Activated CD4-positive, alpha-beta memory T cell treated with anti-CD3 and anti-CD28 coated beads, Interleukin-2, amount 10 ng/mL, durations not matched to agents 7 days and 5 days (primary cell): ENCODE data around the gene P2RY10. TPM values are rescaled to one million over a fixed set of nuclear protein-coding genes. Genes with fewer than 3 reads are reported as not detected.
"Not testable (repeated sequence)": the region's sequence is repeated elsewhere in the genome, so short reads cannot be mapped to it uniquely, and the experiment has no call there.

Experiments used
- CTCF ChIA-PET: fragments of 350-600 bp; sonication (Branson Sonifier 250); formaldehyde crosslinking; loops from one replicate; lab custom pipeline; 2021; ENCODE audit warnings: antibody characterized with exemption, inconsistent platforms; lab: Charles Lee
- POLR2A ChIA-PET: fragments of 350-600 bp; sonication (Branson Sonifier 250); formaldehyde crosslinking; loops from one replicate; lab custom pipeline; 2021; ENCODE audit warnings: antibody characterized with exemption; lab: Charles Lee
- DNase-seq: peaks from one replicate; pipeline ENCODE4 v3.0.0-alpha.2; 2020
- H3K27ac Mint-ChIP-seq: one replicate; pipeline ENCODE4 v1.8.0; 2021; ENCODE audit warnings: mild to moderate bottlenecking, mixed read lengths
- H3K27me3 Mint-ChIP-seq: one replicate; pipeline ENCODE4 v1.8.0; 2021; ENCODE audit warnings: mixed read lengths
- H3K36me3 Mint-ChIP-seq: one replicate; pipeline ENCODE4 v1.8.0; 2021; ENCODE audit warnings: low read depth, mixed read lengths
- H3K4me1 Mint-ChIP-seq: one replicate; pipeline ENCODE4 v1.8.0; 2021; ENCODE audit warnings: mixed read lengths
- H3K4me3 Mint-ChIP-seq: one replicate; pipeline ENCODE4 v1.8.0; 2021; ENCODE audit warnings: mild to moderate bottlenecking, mixed read lengths
- H3K9me3 Mint-ChIP-seq: one replicate; pipeline ENCODE4 v1.8.0; 2021; ENCODE audit warnings: mixed read lengths
- total RNA-seq, 2 experiments: library from RNA; stranded (reverse); gene quantifications; one replicate each; pipeline ENCODE4 v1.2.3, GENCODE V29; 2021

P2RY10 gene
- total RNA-seq, 2 experiments from 2014 or later: 86.8 to 89.1 TPM

DNA sequence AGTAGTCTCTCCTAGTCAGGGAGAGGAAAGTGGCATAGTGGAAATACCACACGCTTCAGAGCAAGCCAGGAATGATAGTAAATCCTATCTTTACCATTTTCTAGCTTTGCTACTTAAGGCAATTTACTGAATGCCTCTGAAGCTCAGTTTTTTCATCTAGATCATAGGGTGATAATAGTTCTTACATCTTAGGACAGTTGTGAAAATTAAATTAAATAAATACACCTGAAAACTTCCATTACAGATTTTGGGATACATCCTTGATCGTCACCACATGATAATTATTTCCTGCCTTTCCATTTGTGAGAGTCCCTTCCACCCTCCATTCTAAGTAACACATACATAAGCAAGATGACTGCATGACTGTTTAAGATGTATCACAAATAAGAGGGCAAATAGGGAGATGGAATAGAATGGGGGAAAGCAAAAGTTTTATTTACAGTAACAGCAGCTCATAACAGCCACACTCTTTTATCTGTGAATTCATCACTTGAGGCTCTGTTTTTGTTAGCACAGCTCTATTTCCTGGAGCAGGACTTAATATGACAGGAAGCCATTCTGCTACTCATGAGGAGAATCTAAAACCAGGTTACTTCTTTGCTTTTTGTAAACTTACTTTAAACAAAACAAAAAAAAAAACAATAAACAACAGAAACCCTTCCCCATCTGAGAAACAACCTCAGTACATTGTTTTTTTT is 13.4 kb downstream of the P2RY10 start:
- peaks cover 84% of the 10 kb centered on the region for H3K36me3 Mint-ChIP-seq

DNA sequence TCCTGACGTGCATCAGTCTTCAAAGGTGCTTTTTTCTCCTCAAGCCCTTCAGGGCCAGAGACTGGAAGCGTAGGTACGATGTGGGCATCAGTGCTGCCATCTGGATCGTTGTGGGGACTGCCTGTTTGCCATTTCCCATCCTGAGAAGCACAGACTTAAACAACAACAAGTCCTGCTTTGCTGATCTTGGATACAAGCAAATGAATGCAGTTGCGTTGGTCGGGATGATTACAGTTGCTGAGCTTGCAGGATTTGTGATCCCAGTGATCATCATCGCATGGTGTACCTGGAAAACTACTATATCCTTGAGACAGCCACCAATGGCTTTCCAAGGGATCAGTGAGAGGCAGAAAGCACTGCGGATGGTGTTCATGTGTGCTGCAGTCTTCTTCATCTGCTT is 15.7 kb downstream of the P2RY10 start:
- Mint-ChIP-seq H3K4me3 (no peak overlapping the region), H3K27ac (no peak overlapping the region), H3K27me3 (no peaks in the 10 kb centered on the region), H3K4me1 (peaks cover 59% of the 10 kb centered on the region), H3K9me3 (peaks cover 7% of the 10 kb centered on the region), H3K36me3 (peaks cover 75% of the 10 kb centered on the region)
- ChIA-PET POLR2A (no interaction called here), CTCF (no interaction called here)
- no peak for DNase-seq

More for the DNA sequence above, 13.4 kb downstream of the P2RY10 start:
- DNase-seq: no peak
- Mint-ChIP-seq H3K27me3 (no peaks in the 10 kb centered on the region), H3K9me3 (peaks cover 7% of the 10 kb centered on the region), H3K27ac (peak overlapping the region; percentile 56), H3K4me1 (peaks cover 71% of the 10 kb centered on the region), H3K4me3 (no peak overlapping the region)
- ChIA-PET CTCF (interaction anchor here (0.6 kb wide), 2 partner anchors 50 to 119 kb away, joined by 3 read pairs; no protein-coding TSS in a partner anchor), POLR2A (interaction anchor here (1.2 to 2.2 kb wide), 3 partner anchors 8 to 13 kb away, joined by 3 to 10 read pairs (median 5); partner anchors contain the start of gene P2RY10)

DNA sequence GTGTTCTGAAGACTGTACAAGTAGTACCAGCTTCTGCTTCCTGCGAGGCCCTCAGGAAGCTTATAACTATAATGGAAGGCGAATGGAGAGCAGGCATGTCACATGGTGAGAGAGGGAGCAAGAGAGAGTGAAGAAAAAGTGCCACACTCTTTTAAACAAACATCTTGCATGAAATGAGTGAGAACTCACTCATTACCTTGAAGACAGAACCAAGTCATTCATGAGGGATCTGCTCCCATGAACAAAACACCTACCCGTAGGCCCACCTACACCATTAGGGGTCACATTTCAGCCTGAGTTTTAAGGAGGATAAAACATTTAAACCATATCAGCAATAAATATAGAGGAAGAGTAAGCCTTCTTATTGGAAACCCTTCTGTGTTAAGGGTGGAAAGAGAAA is 19.4 kb downstream of the P2RY10 start:
- H3K9me3 Mint-ChIP-seq: peaks cover 11% of the 10 kb centered on the region
- peaks cover 26% of the 10 kb centered on the region for H3K4me1 Mint-ChIP-seq
- ChIA-PET POLR2A (interaction anchor here (1.6 kb wide), 1 partner anchor 14 kb away, joined by 6 read pairs; no protein-coding TSS in a partner anchor), CTCF (no interaction called here)
- DNase-seq: no peak
- no peak overlapping the region for H3K27ac Mint-ChIP-seq
- H3K4me3 Mint-ChIP-seq: no peak overlapping the region
- peaks cover 49% of the 10 kb centered on the region for H3K36me3 Mint-ChIP-seq
- H3K27me3 Mint-ChIP-seq: no peaks in the 10 kb centered on the region

DNA sequence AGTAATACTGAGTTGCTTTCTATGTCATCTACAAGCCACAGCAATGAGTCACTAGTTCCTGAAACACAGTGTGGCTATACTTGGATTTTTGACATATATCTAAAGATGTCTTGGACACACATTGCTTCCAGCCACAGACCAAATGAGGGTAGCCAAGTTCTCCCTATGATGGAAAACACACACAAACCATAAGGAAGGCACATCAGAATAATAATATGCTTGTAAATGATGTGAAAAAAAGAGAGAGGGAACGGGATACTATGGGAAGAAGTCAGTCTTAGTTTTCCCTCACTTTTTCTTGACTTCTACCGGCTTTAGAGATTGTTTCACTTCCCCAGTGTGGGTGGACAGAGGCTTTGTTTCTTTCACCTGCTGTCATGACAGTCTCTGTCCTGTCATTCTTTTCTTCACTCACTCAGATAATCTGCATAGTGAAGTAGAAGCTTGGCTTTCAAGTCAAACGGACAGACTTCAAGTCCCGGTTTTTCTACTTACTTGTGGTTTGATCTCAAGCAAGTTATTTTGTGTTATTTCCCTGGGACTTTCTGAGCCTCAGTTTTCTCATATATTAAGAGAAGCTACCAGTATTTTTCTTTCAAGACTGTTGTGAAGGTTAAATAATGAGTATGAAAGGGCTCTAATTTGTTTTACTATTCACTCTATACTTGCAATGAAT is 34.7 kb downstream of the P2RY10 start:
- ChIA-PET POLR2A (no interaction called here), CTCF (no interaction called here)
- Mint-ChIP-seq H3K36me3 (peaks cover 4% of the 10 kb centered on the region), H3K9me3 (peaks cover 5% of the 10 kb centered on the region), H3K4me3 (peak overlapping the region; percentile 30), H3K27me3 (no peaks in the 10 kb centered on the region), H3K4me1 (peaks cover 13% of the 10 kb centered on the region), H3K27ac (peak overlapping the region; percentile 56)
- DNase-seq: no peak

DNA sequence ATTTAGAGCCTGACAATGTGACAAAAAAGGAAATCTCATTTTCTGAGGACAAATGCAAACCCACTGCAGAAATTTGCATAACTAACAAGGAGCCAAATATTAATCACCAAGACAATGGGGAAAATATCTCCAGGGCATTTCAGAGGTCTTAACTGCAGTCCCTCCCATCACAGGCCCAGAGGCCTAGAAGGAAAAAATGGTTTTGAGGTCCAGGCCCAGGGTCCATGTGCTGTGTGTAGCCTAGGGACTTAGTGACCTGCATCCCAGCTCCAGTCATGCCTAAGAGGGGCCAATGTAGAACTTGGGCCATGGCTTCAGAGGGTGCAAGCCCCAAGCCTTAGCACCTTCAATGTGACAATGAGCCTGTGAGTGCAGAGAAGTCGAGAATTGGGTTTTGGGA is 44.2 kb downstream of the P2RY10 start:
- Mint-ChIP-seq H3K27ac (no peak overlapping the region), H3K36me3 (peaks cover 4% of the 10 kb centered on the region), H3K27me3 (no peaks in the 10 kb centered on the region), H3K9me3 (peaks cover 11% of the 10 kb centered on the region), H3K4me1 (no peaks in the 10 kb centered on the region), H3K4me3 (no peak overlapping the region)
- DNase-seq: no peak
- POLR2A ChIA-PET: no interaction called here
- CTCF ChIA-PET: no interaction called here

DNA sequence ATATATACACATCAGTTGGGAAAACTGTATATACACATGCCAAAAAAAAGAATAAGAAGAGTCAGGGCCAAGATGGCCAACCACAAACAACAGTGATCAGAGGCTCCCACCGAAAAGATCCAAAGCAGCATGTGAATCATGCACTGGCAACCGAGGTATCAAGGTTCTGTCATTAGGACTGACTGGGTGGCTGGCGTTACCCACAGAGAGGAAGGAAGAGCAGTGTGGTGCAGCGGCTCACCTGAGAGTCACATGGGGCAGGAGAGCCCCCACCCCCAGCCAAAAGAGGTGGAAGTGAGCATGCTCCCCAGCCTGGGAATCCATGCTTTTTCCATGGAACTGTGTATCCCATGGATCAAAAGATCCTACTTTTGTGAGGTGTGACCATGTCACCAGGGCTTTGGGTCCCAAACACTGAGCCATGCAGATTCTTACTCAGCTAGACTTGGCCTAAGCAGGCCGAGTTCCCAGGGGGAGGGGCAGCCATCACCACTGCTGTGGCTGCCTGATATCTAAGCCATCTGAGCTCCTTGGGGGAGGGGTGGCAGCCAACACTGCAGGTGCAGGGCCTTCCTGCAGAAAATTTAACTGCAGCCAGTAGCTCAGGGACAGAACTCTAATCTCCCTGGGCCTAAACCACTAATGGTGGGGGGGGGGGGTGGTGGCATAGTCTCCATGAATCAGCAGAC is 52.8 kb downstream of the P2RY10 start:
- no peaks in the 10 kb centered on the region for H3K27me3 Mint-ChIP-seq
- H3K4me1 Mint-ChIP-seq: peaks cover 6% of the 10 kb centered on the region

DNA sequence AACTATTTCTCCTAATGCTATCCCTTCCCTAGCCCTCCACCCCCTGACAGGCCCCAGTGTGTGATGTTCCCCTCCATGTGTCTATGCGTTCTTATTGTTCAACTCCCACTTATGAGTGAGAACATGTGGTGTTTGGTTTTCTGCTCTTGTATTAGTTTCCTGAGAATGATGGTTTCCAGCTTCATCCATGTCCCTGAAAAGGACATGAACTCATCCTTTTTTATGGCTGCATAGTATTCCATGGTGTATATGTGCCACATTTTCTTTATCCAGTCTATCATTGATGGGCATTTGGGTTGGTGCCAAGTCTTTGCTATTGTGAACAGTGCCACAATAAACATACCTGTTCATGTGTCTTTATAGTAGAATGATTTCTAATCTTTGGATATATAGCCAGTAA is 62.3 kb downstream of the P2RY10 start:
- CTCF ChIA-PET, H3K36me3 Mint-ChIP-seq, H3K9me3 Mint-ChIP-seq, DNase-seq, H3K4me3 Mint-ChIP-seq, H3K27me3 Mint-ChIP-seq, H3K4me1 Mint-ChIP-seq, POLR2A ChIA-PET, H3K27ac Mint-ChIP-seq: not testable (repeated sequence)

More for the DNA sequence above, 52.8 kb downstream of the P2RY10 start:
- peak; percentile 25 for DNase-seq
- CTCF ChIA-PET: no interaction called here
- Mint-ChIP-seq H3K36me3 (no peaks in the 10 kb centered on the region), H3K9me3 (no peaks in the 10 kb centered on the region), H3K4me3 (no peak overlapping the region), H3K27ac (no peak overlapping the region)
- POLR2A ChIA-PET: no interaction called here

Other genes starting within 250 kb of the P2RY10 start
- gene LPAR4, start 197.7 kb upstream of the P2RY10 start, total RNA-seq: under 1 TPM in 1 of 2 experiments, not detected in 1; 0.08 TPM
- 10 to 100 TPM; 27.0 to 29.0 TPM for gene GPR174, start 199.3 kb downstream of the P2RY10 start, total RNA-seq